Measurements from ENCODE around the gene HNRNPUL1. TPM values are rescaled to one million over a fixed set of nuclear protein-coding genes. Genes with fewer than 3 reads are reported as not detected.

HNRNPUL1 gene
- total and polyA plus RNA-seq, 11 donors = 64.2 to 138 (median 114) TPM

DNA sequence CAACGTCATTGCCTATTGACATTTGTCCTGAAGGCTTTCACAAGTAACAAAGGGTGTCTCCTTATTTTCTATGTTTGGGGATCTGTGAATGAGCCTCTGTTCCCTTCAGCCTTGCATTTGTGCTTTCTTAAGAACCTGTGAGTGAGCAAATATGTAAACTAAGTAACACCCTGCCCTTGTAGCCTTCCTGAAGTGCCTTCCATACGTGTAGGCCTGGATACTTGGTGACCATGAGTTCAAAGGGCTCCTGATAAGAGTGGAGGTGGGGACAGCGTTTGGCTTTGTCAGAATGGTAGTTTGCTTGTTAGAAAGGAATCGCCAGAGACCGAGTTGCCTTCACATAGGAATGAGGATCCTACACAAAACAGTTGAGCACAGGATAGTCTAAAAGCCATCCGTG, 31.3 kb downstream of the HNRNPUL1 start:
- TF ChIP-seq POLR2A (IDR thresholded peaks at IDR 0.05) (no peak), CTCF (IDR thresholded peaks at IDR 0.05) (no peak)
- Histone ChIP-seq H3K27me3 (no peaks in the 10 kb centered on the region), H3K36me3 (peaks cover 7 to 97% (median 81%) of the 10 kb centered on the region in 9 donors), H3K4me1 (peaks cover 6 to 47% (median 40%) of the 10 kb centered on the region in 12 donors), H3K9me3 (no peaks in the 10 kb centered on the region), H3K4me3 (no peak overlapping the region), H3K27ac (peak overlapping the region in 2 of 12 donors; percentile 89)
- DNase-seq (no peak), ATAC-seq (no peak)
- intact Hi-C loops (cut with DNase I) = no loop called here
- 57 to 62% (median 58%) methylated on average over 6 of the region's 6 CpGs for WGBS, 4 donors

DNA sequence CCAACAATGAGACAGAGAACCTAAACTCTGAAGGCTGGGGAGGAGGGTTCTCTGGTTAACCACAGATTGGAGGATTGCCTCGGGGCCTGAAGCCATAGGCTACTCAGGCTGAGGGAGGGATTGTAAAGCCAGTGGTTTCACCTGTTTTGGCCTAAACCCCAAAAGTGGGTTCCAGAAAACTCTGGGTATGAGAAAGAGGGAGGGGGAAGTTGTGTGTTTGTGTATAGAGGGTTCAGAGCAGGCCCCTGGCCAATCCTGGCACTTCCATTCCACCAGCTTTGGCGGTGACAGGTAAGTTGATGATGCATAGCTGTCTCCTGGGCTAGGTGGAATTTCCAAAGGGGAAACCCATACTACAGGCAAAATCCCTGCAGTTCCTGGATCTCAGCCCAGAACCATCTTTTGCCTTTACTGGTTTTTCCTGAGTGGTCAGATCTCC, 32.3 kb downstream of the HNRNPUL1 start:
- Histone ChIP-seq H3K9me3 (no peaks in the 10 kb centered on the region), H3K4me1 (peaks cover 6 to 57% (median 47%) of the 10 kb centered on the region in 12 donors), H3K4me3 (no peak overlapping the region), H3K36me3 (peaks cover 7 to 97% (median 81%) of the 10 kb centered on the region in 9 donors), H3K27ac (peak overlapping the region in 11 of 12 donors; percentile 13 to 96 (median 88)), H3K27me3 (no peaks in the 10 kb centered on the region)
- no peak for TF ChIP-seq CTCF (IDR thresholded peaks at IDR 0.05)
- TF ChIP-seq POLR2A (IDR thresholded peaks at IDR 0.05) = no peak
- 80 to 95% (median 84%) methylated on average over 2 of the region's 2 CpGs for WGBS, 4 donors
- no peak for ATAC-seq
- intact Hi-C loops (cut with DNase I) = no loop called here
- no peak for DNase-seq

- Histone ChIP-seq H3K4me1 (peaks cover 6 to 70% (median 48%) of the 10 kb centered on the region in 12 donors), H3K27me3 (no peaks in the 10 kb centered on the region), H3K27ac (peak overlapping the region; percentile 78 to 96 (median 88)), H3K9me3 (no peaks in the 10 kb centered on the region), H3K36me3 (peaks cover 7 to 95% (median 79%) of the 10 kb centered on the region in 9 donors), H3K4me3 (peak overlapping the region in 1 of 12 donors; percentile 10)
- intact Hi-C loops (cut with DNase I) = loop anchor here in 6 of 10 donors (1.0 to 2.0 kb wide), 4 partner anchors 33 to 71 kb away; partner anchors contain the start of gene HNRNPUL1 (in 3 of the 6)
- TF ChIP-seq POLR2A (IDR thresholded peaks at IDR 0.05) = no peak
- peak in 1 of 12 donors; percentile 21 for TF ChIP-seq CTCF (IDR thresholded peaks at IDR 0.05)
- WGBS, 4 donors = 44 to 58% (median 51%) methylated on average over 6 to 7 of the region's 7 CpGs
- ATAC-seq (peak; percentile 33 to 61 (median 50)), DNase-seq (peak in 1 of 5 donors; percentile 72)
Observed at GRCh38 chr19:41297628-41298347, 33.6 kb downstream of the HNRNPUL1 start.

DNA sequence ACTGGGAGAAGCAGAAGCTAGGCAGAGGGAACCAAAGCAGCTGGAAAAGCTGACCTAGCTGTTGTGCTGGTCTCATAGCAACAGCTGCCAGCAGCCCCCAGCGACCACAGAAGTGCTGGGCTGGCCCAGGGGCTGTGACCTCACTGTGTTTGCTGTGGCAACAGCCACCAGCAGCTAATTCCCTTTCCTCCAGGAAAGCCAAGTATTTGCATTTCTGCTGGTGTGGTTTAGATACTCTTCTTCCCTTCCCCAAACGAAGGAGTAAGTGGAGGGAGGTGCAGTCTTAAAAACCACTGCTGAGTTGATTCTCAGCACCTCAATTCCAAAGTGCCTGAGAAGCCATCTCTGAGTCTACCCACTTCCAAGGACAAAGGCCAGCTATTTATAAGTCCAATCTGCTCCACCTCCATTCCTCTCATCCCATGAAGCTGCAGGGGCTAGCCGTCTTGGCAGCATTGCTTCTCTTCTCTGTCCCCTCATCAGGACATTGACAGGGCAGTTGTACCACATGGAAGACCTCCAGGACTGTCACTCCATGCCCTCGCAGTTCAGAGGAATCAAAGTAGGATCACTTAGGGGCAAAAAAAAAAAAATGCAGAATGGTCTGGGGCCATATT, 34.3 kb downstream of the HNRNPUL1 start:
- DNase-seq (peak; percentile 85 to 91 (median 91)), ATAC-seq (peak; percentile 74 to 87 (median 82))
- 14 to 29% (median 20%) methylated on average over 4 of the region's 4 CpGs for WGBS, 4 donors
- Histone ChIP-seq H3K4me1 (peaks cover 6 to 75% (median 48%) of the 10 kb centered on the region in 12 donors), H3K27ac (peak overlapping the region; percentile 78 to 96 (median 88)), H3K27me3 (no peaks in the 10 kb centered on the region), H3K36me3 (peaks cover 7 to 95% (median 79%) of the 10 kb centered on the region in 9 donors), H3K9me3 (no peaks in the 10 kb centered on the region), H3K4me3 (peak overlapping the region in 1 of 12 donors; percentile 10)
- TF ChIP-seq CTCF (IDR thresholded peaks at IDR 0.05) = no peak
- TF ChIP-seq POLR2A (IDR thresholded peaks at IDR 0.05) = peak in 1 of 2 donors; percentile 31
- intact Hi-C loops (cut with DNase I) = loop anchor here in 5 of 10 donors (2.0 kb wide), 3 partner anchors 34 to 72 kb away; partner anchors contain the start of gene HNRNPUL1 (in 2 of the 5)
